DMS79 treated with DMSO at 0.1 percent for 48 hours (cell line): ENCODE results near the gene NRDE2.
"Not testable (repeated sequence)": the region's sequence is repeated elsewhere in the genome, so short reads cannot be mapped to it uniquely, and the experiment has no call there.

Source experiments
- DNase-seq: peaks from one replicate; lab custom pipeline; 2025; lab: John Stamatoyannopoulos, UW

NRDE2 gene

GRCh38 chr14:90341784-90342183 is 10.0 kb upstream of the NRDE2 start:
- no peak for DNase-seq

- not testable (repeated sequence) for DNase-seq
Observed at GRCh38 chr14:90341232-90341631, 9.5 kb upstream of the NRDE2 start.

GRCh38 chr14:90336985-90337384 is 5.2 kb upstream of the NRDE2 start:
- peak; percentile 48 for DNase-seq

GRCh38 chr14:90336401-90336800 is 4.7 kb upstream of the NRDE2 start:
- no peak for DNase-seq

- DNase-seq, result no peak
Observed at GRCh38 chr14:90332271-90332584, 487 bp upstream of the NRDE2 start.

- no peak for DNase-seq
Observed at GRCh38 chr14:90330203-90331196, 1.2 kb downstream of the NRDE2 start.

- DNase-seq, result no peak
Observed at GRCh38 chr14:90321891-90322290, 9.8 kb downstream of the NRDE2 start.

GRCh38 chr14:90319634-90320541 is 11.9 kb downstream of the NRDE2 start:
- no peak for DNase-seq

- DNase-seq, result no peak
Observed at GRCh38 chr14:90319173-90319572, 12.6 kb downstream of the NRDE2 start.

GRCh38 chr14:90318016-90318415 is 13.7 kb downstream of the NRDE2 start:
- DNase-seq, result no peak

GRCh38 chr14:90317286-90317685 is 14.5 kb downstream of the NRDE2 start:
- DNase-seq, result no peak

GRCh38 chr14:90308561-90308960 is 23.2 kb downstream of the NRDE2 start:
- no peak for DNase-seq

- DNase-seq, result no peak
Observed at GRCh38 chr14:90305176-90305601, 26.6 kb downstream of the NRDE2 start.

- no peak for DNase-seq
Observed at GRCh38 chr14:90304502-90304901, 27.2 kb downstream of the NRDE2 start.

GRCh38 chr14:90303473-90303872 is 28.3 kb downstream of the NRDE2 start:
- no peak for DNase-seq

- no peak for DNase-seq
Observed at GRCh38 chr14:90302529-90303303, 29.0 kb downstream of the NRDE2 start.

GRCh38 chr14:90301668-90302090 is 30.1 kb downstream of the NRDE2 start:
- peak; percentile 81 for DNase-seq

GRCh38 chr14:90301122-90301521 is 30.6 kb downstream of the NRDE2 start:
- DNase-seq, result no peak

- DNase-seq, result no peak
Observed at GRCh38 chr14:90300611-90301047, 31.1 kb downstream of the NRDE2 start.

- DNase-seq, result no peak
Observed at GRCh38 chr14:90299408-90299807, 32.3 kb downstream of the NRDE2 start.

GRCh38 chr14:90297876-90298629 is 33.7 kb downstream of the NRDE2 start:
- DNase-seq, result no peak
